Measurements from ENCODE around the gene TYW1.
A peak's percentile ranks its signal among the peaks of the same experiment; 100 is the strongest.
"Not testable (repeated sequence)": the region's sequence is repeated elsewhere in the genome, so short reads cannot be mapped to it uniquely, and the experiment has no call there.

TYW1 gene

DNA sequence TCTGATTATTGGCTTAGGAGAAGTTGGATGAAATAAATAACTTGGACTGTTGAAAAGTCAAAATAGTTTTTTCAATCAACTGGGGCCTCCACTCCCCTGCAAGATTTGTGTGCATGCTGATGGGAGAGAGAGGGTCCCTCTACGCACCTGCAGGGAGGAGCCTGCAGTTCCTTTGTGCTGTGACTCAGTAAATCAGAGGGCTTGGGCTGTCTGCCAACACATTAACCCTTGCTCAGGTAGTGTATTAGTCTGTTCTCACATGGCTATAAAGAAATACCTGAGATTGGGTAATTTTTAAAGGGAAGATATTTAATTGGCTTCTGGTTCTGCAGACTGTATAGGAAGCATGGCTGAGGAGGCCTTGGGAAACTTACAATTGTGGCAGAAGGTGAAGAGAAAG lies 261.1 kb downstream of the TYW1 start:
- DNase-seq = not testable (repeated sequence)

DNA sequence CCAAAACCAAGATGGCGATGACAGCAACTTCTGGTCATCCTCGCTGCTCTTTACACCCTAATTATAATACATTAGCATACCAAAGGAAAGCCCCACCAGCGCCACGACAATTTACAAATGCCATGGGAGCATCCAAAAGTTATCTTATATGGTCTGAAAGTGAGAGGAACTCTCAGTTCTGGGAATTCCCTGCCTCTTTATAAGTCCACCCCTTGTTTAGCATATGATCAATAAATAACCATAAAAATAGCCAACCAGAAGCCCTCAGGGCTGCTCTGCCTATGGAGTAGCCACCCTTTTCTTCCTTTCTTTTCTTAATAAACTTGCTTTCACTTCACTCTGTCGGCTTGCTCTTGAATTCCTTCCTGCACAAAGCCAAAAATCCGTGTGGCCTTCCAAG lies 262.7 kb downstream of the TYW1 start:
- DNase-seq = not testable (repeated sequence)

DNA sequence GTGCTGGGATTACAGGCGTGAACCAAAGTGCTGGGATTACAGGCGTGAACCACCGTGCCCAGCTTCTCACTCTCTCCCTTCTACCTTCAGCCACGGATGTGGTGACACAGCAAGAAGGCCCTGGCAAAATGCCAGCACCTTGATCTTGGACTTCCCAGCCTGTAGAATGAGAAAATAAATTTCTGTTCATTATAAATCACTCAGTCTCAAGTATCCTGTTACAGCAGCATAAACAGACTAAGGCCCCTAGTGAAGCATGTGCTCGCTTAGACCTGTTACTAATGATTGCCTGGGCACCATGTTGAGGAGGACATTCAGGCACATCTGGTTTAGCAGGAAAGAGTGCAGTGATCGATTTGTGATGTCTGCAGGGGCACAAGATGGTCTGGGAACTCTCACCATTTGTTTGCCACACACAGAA lies 263.5 kb downstream of the TYW1 start:
- DNase-seq = peak; percentile 39

DNA sequence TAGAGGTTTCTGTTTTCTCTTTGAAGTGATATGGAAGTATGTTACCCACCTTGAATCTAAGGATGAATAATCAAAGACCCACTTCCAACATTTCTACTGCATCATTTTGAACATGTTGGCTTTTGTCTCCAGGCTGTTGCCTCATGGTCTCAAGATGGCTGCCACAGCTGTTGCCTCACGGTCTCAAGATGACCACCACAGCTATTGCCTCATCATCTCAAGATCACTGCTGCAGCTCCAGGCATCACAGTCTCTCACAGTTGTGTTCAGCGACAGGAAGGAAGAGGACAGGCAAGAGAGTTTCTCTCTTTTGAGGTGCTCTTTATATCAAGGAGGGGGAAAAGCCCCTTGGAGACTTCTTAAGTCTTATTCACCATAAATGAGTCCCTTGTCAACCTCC lies 267.4 kb downstream of the TYW1 start:
- DNase-seq = not testable (repeated sequence)

DNA sequence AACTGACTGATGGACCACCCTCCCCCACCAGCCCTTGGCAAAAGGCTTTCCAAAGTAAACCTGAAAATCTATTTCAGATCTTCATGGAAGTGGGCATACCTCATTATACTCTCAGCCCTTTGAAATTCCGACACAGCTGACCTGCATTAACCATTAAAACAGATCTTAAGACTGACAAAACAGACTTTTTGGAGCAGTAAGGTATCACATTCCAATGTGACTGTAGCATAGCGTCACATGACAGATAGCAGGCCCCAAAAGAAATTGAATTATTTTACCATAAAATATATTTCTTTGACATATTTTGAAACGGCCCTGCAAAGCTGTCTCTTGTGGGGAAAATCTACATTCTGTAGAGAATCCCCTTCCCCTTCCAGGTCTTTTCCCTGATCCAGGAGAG lies 269.4 kb downstream of the TYW1 start:
- DNase-seq = not testable (repeated sequence)

DNA sequence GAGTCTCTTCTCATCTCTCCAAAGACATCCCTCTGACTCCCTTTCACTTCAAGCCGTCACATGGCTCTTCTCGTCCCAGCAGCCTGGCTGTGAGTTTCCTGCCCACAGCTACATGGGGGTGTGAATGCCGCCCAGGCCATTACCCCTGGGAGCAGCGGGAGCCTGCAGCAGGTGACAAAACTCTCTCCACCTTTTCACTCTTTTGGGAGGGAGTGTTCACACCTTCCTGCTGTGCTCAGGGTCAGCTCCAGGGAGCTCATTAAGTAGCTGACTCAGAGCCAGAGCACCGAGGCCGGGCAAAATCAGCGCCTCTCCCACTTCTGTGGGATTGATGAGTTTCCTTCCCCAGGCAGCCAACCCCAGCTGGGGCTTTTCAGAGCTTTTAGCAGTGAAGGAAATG lies 271.3 kb downstream of the TYW1 start:
- DNase-seq = no peak

DNA sequence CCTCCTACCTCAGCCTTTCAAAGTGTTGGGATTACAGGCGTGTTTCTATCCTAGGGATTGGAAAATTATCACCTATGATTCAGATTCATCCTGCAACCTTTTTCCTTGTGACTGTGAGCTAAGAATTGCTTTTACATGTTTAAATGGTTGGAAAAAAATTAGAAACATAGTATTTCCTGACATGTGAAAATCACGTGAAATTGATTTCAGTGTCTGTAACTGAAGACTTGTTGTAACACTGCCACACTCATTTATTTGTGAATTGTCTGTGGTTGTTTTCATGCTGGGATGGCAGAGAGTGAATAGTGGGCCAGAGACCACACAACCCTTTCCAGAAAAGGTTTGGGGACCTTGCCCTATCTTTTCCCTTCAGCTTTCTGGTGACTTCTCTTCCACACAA lies 273.3 kb downstream of the TYW1 start:
- DNase-seq = not testable (repeated sequence)

Data from CD4-positive, alpha-beta T cell treated with Interleukin-6 for 4 hours (primary cell).